ENCODE measurements around the gene GPR63.

Gene GPR63

DNA sequence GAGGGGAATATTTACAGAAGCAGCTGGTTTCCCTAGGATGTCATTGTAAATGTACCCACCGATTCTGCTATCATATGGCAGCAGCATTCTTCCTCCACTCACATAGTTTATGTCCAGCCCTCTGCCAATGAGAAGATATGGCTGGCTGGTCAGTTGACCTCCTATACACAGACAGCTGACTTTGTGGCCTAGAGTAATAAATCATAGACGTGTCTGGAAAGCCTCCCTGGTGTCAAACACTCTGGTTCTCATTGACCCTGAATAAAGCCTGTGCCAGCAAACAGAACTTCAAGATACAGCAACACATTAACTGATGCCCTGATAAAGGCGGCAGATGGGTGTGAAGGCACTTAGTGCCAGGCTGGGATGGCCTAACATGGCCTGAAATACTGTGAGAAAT lies 52.6 kb downstream of the GPR63 start:
- H3K27ac ChIP-seq = no peak overlapping the region
- TF ChIP-seq CTCF (conservative IDR thresholded peaks at IDR 0.05) = no peak

DNA sequence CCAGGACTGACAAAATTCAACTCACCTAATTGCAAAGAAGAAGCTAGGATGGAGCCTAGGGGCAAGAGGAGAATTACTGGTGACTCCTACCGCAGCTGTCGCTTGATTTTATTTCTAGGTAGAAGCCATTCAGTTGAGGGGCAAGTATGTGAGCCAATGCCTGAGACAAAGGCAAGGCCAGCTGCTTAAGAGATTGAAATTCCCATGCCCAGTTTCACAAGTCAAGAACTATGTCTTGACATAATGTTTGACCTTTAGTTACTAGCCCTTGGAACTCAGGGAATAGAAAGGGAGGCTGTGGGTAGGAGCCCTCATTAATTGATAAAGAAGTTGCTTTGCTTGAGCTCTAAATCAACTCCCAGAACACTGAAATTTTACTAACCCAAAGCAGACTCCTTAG lies 54.0 kb downstream of the GPR63 start:
- TF ChIP-seq CTCF (conservative IDR thresholded peaks at IDR 0.05) = no peak
- H3K27ac ChIP-seq = no peak overlapping the region

- no peak for TF ChIP-seq CTCF (conservative IDR thresholded peaks at IDR 0.05)
- H3K27ac ChIP-seq = no peak overlapping the region
Observed at GRCh38 chr6:96781557-96781956, 55.7 kb downstream of the GPR63 start.

GRCh38 chr6:96777113-96777512 lies 60.2 kb downstream of the GPR63 start:
- H3K27ac ChIP-seq = no peak overlapping the region
- no peak for TF ChIP-seq CTCF (conservative IDR thresholded peaks at IDR 0.05)

DNA sequence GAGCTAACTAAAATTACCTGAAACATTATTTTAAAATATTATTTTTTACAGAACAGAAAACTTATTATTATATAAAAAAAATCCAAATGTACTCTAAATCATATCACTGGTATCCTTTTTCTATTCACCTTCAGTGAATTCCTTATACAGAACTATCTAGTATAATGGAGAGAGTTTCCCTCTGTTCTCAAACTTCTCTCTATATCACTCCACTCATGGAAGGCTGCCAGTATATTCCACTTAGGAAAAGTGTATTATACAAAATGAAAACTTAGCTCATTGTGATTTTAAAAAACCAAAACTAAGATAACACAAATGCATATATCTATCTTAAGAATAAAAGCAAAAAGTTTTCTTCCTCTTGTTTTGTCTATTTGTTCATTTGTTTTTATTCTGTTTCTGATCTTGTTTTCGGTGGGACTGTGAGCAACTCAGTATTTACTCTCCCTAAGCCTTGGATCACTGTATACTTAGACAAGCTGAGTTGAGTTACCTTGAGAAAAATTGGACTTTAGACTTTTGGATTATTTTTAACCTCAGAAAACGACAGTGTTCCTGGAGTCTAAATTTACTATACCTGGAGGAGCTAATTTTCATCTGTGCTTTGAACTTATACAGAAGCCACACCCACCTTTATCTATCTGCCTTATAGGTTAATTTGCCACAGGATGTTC lies 61.4 kb downstream of the GPR63 start:
- H3K27ac ChIP-seq = no peak overlapping the region
- TF ChIP-seq CTCF (conservative IDR thresholded peaks at IDR 0.05) = no peak

GRCh38 chr6:96766769-96767168 lies 70.5 kb downstream of the GPR63 start:
- H3K27ac ChIP-seq = no peak overlapping the region
- no peak for TF ChIP-seq CTCF (conservative IDR thresholded peaks at IDR 0.05)

DNA sequence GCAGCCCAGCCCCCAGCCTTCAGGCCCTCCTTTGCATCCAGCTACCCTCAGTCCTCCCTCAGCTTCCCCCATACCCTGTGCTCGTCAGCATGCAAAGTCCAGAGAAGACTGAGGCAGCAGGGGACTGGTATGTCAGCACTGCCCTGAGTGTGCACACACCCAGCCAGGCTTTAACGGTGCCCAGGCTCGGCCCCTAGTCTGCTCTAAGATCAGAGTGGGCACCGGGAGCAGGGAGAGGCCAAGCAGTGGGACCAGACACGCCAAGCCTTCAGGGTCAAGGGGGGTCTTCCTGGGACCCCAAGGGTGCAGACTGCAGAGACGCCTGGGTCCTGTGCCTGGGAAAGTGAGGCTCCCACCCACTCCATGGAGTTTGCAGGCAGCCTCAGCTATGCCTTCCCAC lies 74.7 kb downstream of the GPR63 start:
- no peak overlapping the region for H3K27ac ChIP-seq
- TF ChIP-seq CTCF (conservative IDR thresholded peaks at IDR 0.05) = no peak
